HCT116 (cell line): ENCODE results near the gene DRGX. TPM values are rescaled to one million over a fixed set of nuclear protein-coding genes. Genes with fewer than 3 reads are reported as not detected.

Experiments
- ATAC-seq: fragments of 200-7000 bp; cut with Tn5 transposase; 2 replicates; pipeline ENCODE4 v1.9.1; 2020; ENCODE audit warnings: mild to moderate bottlenecking, moderate library complexity
- BruUV-seq: library from RNA; stranded (reverse); fragments of 400-500 nt; replicated peaks from 2 replicates; lab custom pipeline; 2021; lab: Mats Ljungman, UMichigan
- CTCF ChIA-PET: fragments of 300-600 bp; sonication (Branson Sonifier 250); formaldehyde crosslinking; loops from one replicate; lab custom pipeline; 2021; ENCODE audit warnings: antibody characterized with exemption; lab: Charles Lee
- POLR2A ChIA-PET: fragments of 300-600, 350-600 bp; sonication (Branson Sonifier 250); formaldehyde crosslinking; loops from one replicate; lab custom pipeline; 2021; ENCODE audit warnings: antibody characterized with exemption; lab: Charles Lee
- RAD21 ChIA-PET, 2 experiments: fragments of 300-600 bp; sonication (Branson Sonifier 250); formaldehyde crosslinking; loops; one replicate each; lab custom pipeline; 2023; ENCODE audit warnings: low total read pairs in 2 of 2; ENCODE audit not compliant: uncharacterized antibody in 2 of 2, unreplicated experiment in 2 of 2, low non-redundant PET in 1 of 2; lab: Charles Lee
- DNase-seq: peaks from one replicate; pipeline ENCODE4 v3.0.0-alpha.2; 2010; ENCODE audit warnings: low read depth, low spot score
- H2AFZ ChIP-seq: fragments of 200-600 bp; shearing (Covaris generic), sonication (generic); 2 replicates; pipeline ENCODE4 v1.6.1; 2017; ENCODE audit warnings: low read depth, mixed run types, mixed read lengths, antibody characterized with exemption, low read length; ENCODE audit not compliant: poor library complexity, severe bottlenecking
- H3K27ac ChIP-seq: 2 replicates; pipeline ENCODE4 v1.5.1; 2012; ENCODE audit warnings: low read depth, low read length
- H3K27me3 ChIP-seq: fragments of 200-600 bp; sonication (generic); 2 replicates; pipeline ENCODE4 v1.6.1; 2016; ENCODE audit warnings: mixed run types, low read length, mixed read lengths; ENCODE audit not compliant: insufficient read depth
- H3K36me3 ChIP-seq, 2 experiments: fragments of 200-500 bp in 1 of 2; fragments of 200-600 bp in 1 of 2; sonication (Bioruptor generic) in 1 of 2; sonication (generic) in 1 of 2; 2 replicates each; pipeline versions ENCODE4 v1.5.1 to v1.6.1; 2014 to 2016; ENCODE audit warnings: low read length in 2 of 2, inconsistent platforms in 1 of 2, mixed read lengths in 1 of 2, mixed run types in 1 of 2; ENCODE audit not compliant: insufficient read depth in 2 of 2, control insufficient read depth in 1 of 2
- H3K4me1 ChIP-seq, 2 experiments: fragments of 200-600 bp in 1 of 2; sonication (generic) in 1 of 2; 2 replicates each; pipeline versions ENCODE4 v1.5.1 to v1.6.1; 2012 to 2017; ENCODE audit warnings: low read length in 2 of 2, inconsistent platforms in 1 of 2, mild to moderate bottlenecking in 1 of 2, mixed read lengths in 1 of 2, mixed run types in 1 of 2, moderate library complexity in 1 of 2; ENCODE audit not compliant: insufficient read depth in 2 of 2, control insufficient read depth in 1 of 2
- H3K4me2 ChIP-seq: fragments of 200-600 bp; sonication (generic); 2 replicates; pipeline ENCODE4 v1.6.1; 2017; ENCODE audit warnings: mixed run types, low read length, mixed read lengths
- H3K4me3 ChIP-seq, 2 experiments: fragments of 200-600 bp in 1 of 2; sonication (generic) in 1 of 2; replicated peaks in 1 of 2; 2 replicates each; pipeline ENCODE4 v1.5.1; 2011 to 2016; ENCODE audit warnings: low read length in 2 of 2, control low read depth in 1 of 2, low read depth in 1 of 2, mild to moderate bottlenecking in 1 of 2, mixed read lengths in 1 of 2, mixed run types in 1 of 2
- H3K79me2 ChIP-seq: fragments of 200-600 bp; sonication (generic); 2 replicates; pipeline ENCODE4 v1.6.1; 2017; ENCODE audit warnings: mild to moderate bottlenecking, mixed run types, low read length, moderate library complexity, mixed read lengths; ENCODE audit not compliant: insufficient read depth
- H3K9ac ChIP-seq: fragments of 200-600 bp; sonication (generic); 2 replicates; pipeline ENCODE4 v1.6.1; 2016; ENCODE audit warnings: low read length, mixed read lengths
- H3K9me2 ChIP-seq: fragments of 200-600 bp; sonication (generic), shearing (Covaris generic); 2 replicates; pipeline ENCODE4 v1.6.1; 2017; ENCODE audit warnings: mixed run types, mild to moderate bottlenecking, moderate library complexity; ENCODE audit not compliant: insufficient read depth
- H3K9me3 ChIP-seq, 2 experiments: fragments of 200-500 bp in 1 of 2; fragments of 200-600 bp in 1 of 2; sonication (Bioruptor generic) in 1 of 2; sonication (generic) in 1 of 2; 2 replicates each; pipeline ENCODE4 v1.6.1; 2014 to 2017; ENCODE audit warnings: low read length in 2 of 2, mixed read lengths in 2 of 2, inconsistent platforms in 1 of 2, low read depth in 1 of 2, mild to moderate bottlenecking in 1 of 2, mixed run types in 1 of 2, moderate library complexity in 1 of 2; ENCODE audit not compliant: control insufficient read depth in 1 of 2, insufficient read depth in 1 of 2
- H4K20me1 ChIP-seq: fragments of 200-600 bp; sonication (generic), shearing (Covaris generic); 2 replicates; pipeline ENCODE4 v1.6.1; 2017; ENCODE audit warnings: mixed run types, mild to moderate bottlenecking, moderate library complexity; ENCODE audit not compliant: insufficient read depth
- CBX3 ChIP-seq: IDR thresholded peaks from 2 replicates; pipeline ENCODE4 v1.6.1; 2012; ENCODE audit warnings: low read depth
- FOSL1 ChIP-seq: IDR thresholded peaks from 2 replicates; pipeline ENCODE4 v1.6.1; 2012; ENCODE audit warnings: low read depth
- POLR2A ChIP-seq: IDR thresholded peaks from 2 replicates; pipeline ENCODE4 v1.7.0; 2011; ENCODE audit warnings: borderline replicate concordance; ENCODE audit not compliant: insufficient read depth, insufficient read length; ENCODE audit errors: extremely low read depth
- RAD21 ChIP-seq: IDR thresholded peaks from 2 replicates; pipeline ENCODE4 v1.6.1; 2012; ENCODE audit warnings: low read depth, mild to moderate bottlenecking
- SP1 ChIP-seq: IDR thresholded peaks from 2 replicates; pipeline ENCODE4 v1.6.1; 2012; ENCODE audit warnings: low read depth
- SRF ChIP-seq: IDR thresholded peaks from 2 replicates; pipeline ENCODE4 v1.6.1; 2012; ENCODE audit warnings: low read depth
- TCF7L2 ChIP-seq: IDR thresholded peaks from 2 replicates; pipeline ENCODE4 v1.7.0; 2011; ENCODE audit warnings: borderline replicate concordance, inconsistent platforms; ENCODE audit not compliant: insufficient read depth, insufficient read length; ENCODE audit errors: extremely low read depth
- ZBTB33 ChIP-seq: IDR thresholded peaks from 2 replicates; pipeline ENCODE4 v1.6.1; 2011; ENCODE audit warnings: mild to moderate bottlenecking, low read length, moderate library complexity; ENCODE audit not compliant: insufficient replicate concordance; ENCODE audit errors: extremely low read depth
- intact Hi-C: fragments of 100-400 bp; cut with micrococcal nuclease; formaldehyde crosslinking; loops from 2 replicates; pipeline ENCODE4 v1.10.0; 2022
- total RNA-seq: library from RNA; stranded (reverse); gene quantifications from one replicate; pipeline ENCODE4 v1.2.1, GENCODE V29; 2021; ENCODE audit not compliant: unreplicated experiment

DRGX gene
- total RNA-seq, 1 experiment from 2014 or later: not detected

GRCh38 chr10:49426490-49427360, 30.8 kb upstream of the DRGX start:
- Histone ChIP-seq H4K20me1 (no peaks in the 10 kb centered on the region), H3K36me3 (no peaks in the 10 kb centered on the region), H2AFZ (no peak overlapping the region), H3K27me3 (no peaks in the 10 kb centered on the region), H3K4me1 (no peaks in the 10 kb centered on the region), H3K9me2 (no peaks in the 10 kb centered on the region), H3K27ac (no peak overlapping the region), H3K4me2 (no peak overlapping the region), H3K9me3 (no peaks in the 10 kb centered on the region; a peak in 1 of 4 replicates), H3K9ac (no peak overlapping the region), H3K4me3 (no peak overlapping the region), H3K79me2 (no peaks in the 10 kb centered on the region)
- intact Hi-C loops: no loop called here
- CTCF ChIA-PET: no interaction called here
- RAD21 ChIA-PET: no interaction called here
- BruUV-seq: no TSS peak
- no peak for ATAC-seq
- DNase-seq: no peak
- POLR2A ChIA-PET: no interaction called here
- TF ChIP-seq SRF: no peak
- TF ChIP-seq SP1: no peak
- TF ChIP-seq CBX3: no peak
- TF ChIP-seq FOSL1: no peak
- no peak for TF ChIP-seq POLR2A
- TF ChIP-seq ZBTB33: no peak
- no peak for TF ChIP-seq RAD21
- TF ChIP-seq TCF7L2: no peak
